K562 (cell line): ENCODE data around the gene CXCR5. TPM values are rescaled to one million over a fixed set of nuclear protein-coding genes. Genes with fewer than 3 reads are reported as not detected.

ENCODE experiments used
- ATAC-seq: fragments of 200-7000 bp; cut with Tn5 transposase; 3 replicates; pipeline ENCODE4 v1.9.1; 2020; ENCODE audit warnings: moderate library complexity
- BruUV-seq: library from RNA; stranded (reverse); fragments of 400-500 nt; replicated peaks from 2 replicates; lab custom pipeline; 2021; lab: Mats Ljungman, UMichigan
- CTCF ChIA-PET: fragments of 300-600 bp; formaldehyde crosslinking; extraction: SDS; loops from one replicate; lab custom pipeline; 2021; ENCODE audit warnings: low intra/inter-chr PET ratio; lab: Yijun Ruan, JAX
- POLR2A ChIA-PET: fragments of 300-600, 350-650 bp; sonication (Branson Sonifier 250); formaldehyde crosslinking; extraction: SDS; loops from one replicate; lab custom pipeline; 2021; ENCODE audit warnings: antibody characterized with exemption, inconsistent platforms; lab: Yijun Ruan, JAX
- DNase-seq, 4 experiments: peaks; one replicate each; pipeline versions ENCODE4 v3.0.0 to v3.0.0-alpha.2; 2011 to 2018; ENCODE audit warnings: low spot score in 3 of 4, mixed read lengths in 3 of 4; ENCODE audit errors: extremely low read depth in 1 of 4
- FAIRE-seq: peaks from 2 replicates; lab custom pipeline; 2011; peaks lifted over from hg19 to GRCh38; lab: Jason Lieb, UNC
- H2AFZ ChIP-seq: 2 replicates; pipeline ENCODE4 v1.6.0; 2011; ENCODE audit warnings: low read depth, low read length, control low read depth, inconsistent platforms
- H3K27ac ChIP-seq: fragments of 200-600 bp; 3 replicates; pipeline ENCODE4 v1.8.0; 2011; ENCODE audit warnings: low read depth, mild to moderate bottlenecking, control low read depth, inconsistent platforms, low read length, moderate library complexity, mixed read lengths; ENCODE audit errors: extremely low read depth
- H3K27me3 ChIP-seq, 2 experiments: fragments of 300-600 bp in 1 of 2; 2 replicates in 1 of 2; 3 replicates in 1 of 2; pipeline versions ENCODE4 v1.6.0 to v1.8.0; 2011; ENCODE audit warnings: inconsistent platforms in 2 of 2, low read length in 2 of 2, mild to moderate bottlenecking in 1 of 2, mixed read lengths in 1 of 2, moderate library complexity in 1 of 2; ENCODE audit not compliant: control insufficient read depth in 2 of 2, insufficient read depth in 2 of 2
- H3K36me3 ChIP-seq: fragments of 300-600 bp; 3 replicates; pipeline ENCODE4 v1.8.0; 2011; ENCODE audit warnings: mild to moderate bottlenecking, low read length, inconsistent platforms; ENCODE audit not compliant: control insufficient read depth, insufficient read depth
- H3K4me1 ChIP-seq, 2 experiments: fragments of 200-600 bp in 1 of 2; replicated peaks in 1 of 2; 2 replicates in 1 of 2; 3 replicates in 1 of 2; pipeline versions ENCODE4 v1.5.1 to v1.8.0; 2011; ENCODE audit warnings: inconsistent platforms in 2 of 2, low read length in 2 of 2, mild to moderate bottlenecking in 1 of 2, mixed read lengths in 1 of 2, moderate library complexity in 1 of 2; ENCODE audit not compliant: control insufficient read depth in 2 of 2, insufficient read depth in 2 of 2
- H3K4me2 ChIP-seq: 2 replicates; pipeline ENCODE4 v1.6.1; 2011; ENCODE audit warnings: low read length, control low read depth, inconsistent platforms, mixed read lengths; ENCODE audit not compliant: insufficient read depth
- H3K4me3 ChIP-seq: fragments of 200-600 bp; sonication (generic), shearing (Covaris generic); 2 replicates; pipeline ENCODE4 v1.5.1; 2016; ENCODE audit warnings: control low read depth, inconsistent platforms
- H3K79me2 ChIP-seq: fragments of 200-600 bp; 3 replicates; pipeline ENCODE4 v1.8.0; 2011; ENCODE audit warnings: low read length, inconsistent platforms; ENCODE audit not compliant: control insufficient read depth, insufficient read depth
- H3K9ac ChIP-seq, 2 experiments: 2 replicates each; pipeline versions ENCODE4 v1.6.0 to v1.6.1; 2011; ENCODE audit warnings: low read depth in 2 of 2, low read length in 2 of 2, control low read depth in 1 of 2, inconsistent platforms in 1 of 2, mild to moderate bottlenecking in 1 of 2, mixed read lengths in 1 of 2; ENCODE audit not compliant: insufficient read depth in 1 of 2
- H3K9me1 ChIP-seq: one replicate; pipeline ENCODE4 v1.6.0; 2011; ENCODE audit warnings: inconsistent platforms, mild to moderate bottlenecking, low read length, moderate library complexity; ENCODE audit not compliant: control insufficient read depth, insufficient read depth
- H3K9me3 ChIP-seq: replicated peaks from 2 replicates; pipeline ENCODE4 v1.5.1; 2011; ENCODE audit warnings: low read depth, low read length, inconsistent platforms; ENCODE audit not compliant: control insufficient read depth, insufficient read depth
- H4K20me1 ChIP-seq: replicated peaks from 2 replicates; pipeline ENCODE4 v1.6.1; 2011; ENCODE audit warnings: low read length, inconsistent platforms, mixed read lengths; ENCODE audit not compliant: control insufficient read depth, insufficient read depth
- ARID3B ChIP-seq: fragments of 250-450 bp; sonication (Bioruptor Pico); IDR thresholded peaks from 2 replicates; pipeline ENCODE4 v1.4.0; 2020; ENCODE audit warnings: borderline replicate concordance
- E2F3 ChIP-seq: fragments of 250-450 bp; sonication (Bioruptor Pico); IDR thresholded peaks from 2 replicates; pipeline ENCODE4 v1.4.0; 2020; ENCODE audit warnings: mild to moderate bottlenecking
- FOSL1 ChIP-seq: fragments of 200-800 bp; sonication (Bioruptor generic); conservative IDR thresholded peaks from 2 replicates; pipeline ENCODE4 v1.6.1; 2016; ENCODE audit warnings: missing genetic modification characterization, missing compliant biosample characterization
- HNRNPLL ChIP-seq: fragments of 200-400 bp; formaldehyde crosslinking; IDR thresholded peaks from 2 replicates; pipeline ENCODE4 v1.6.1; 2017; ENCODE audit warnings: low read length, low read depth, mild to moderate bottlenecking; ENCODE audit not compliant: poor library complexity, severe bottlenecking
- KAT2B ChIP-seq: IDR thresholded peaks from one replicate; pipeline ENCODE4 v1.6.1; 2012; ENCODE audit warnings: low read depth, mild to moderate bottlenecking, control low read depth, inconsistent platforms, low read length, moderate library complexity
- MLLT1 ChIP-seq, 2 experiments: fragments of 450-650 bp; IDR thresholded peaks; 2 replicates each; pipeline ENCODE4 v1.6.1; 2016
- NCOR1 ChIP-seq: fragments of 450-650 bp; IDR thresholded peaks from 2 replicates; pipeline ENCODE4 v1.6.1; 2016; ENCODE audit warnings: mild to moderate bottlenecking, moderate library complexity
- POLR2G ChIP-seq: fragments of 200-400 bp; formaldehyde crosslinking; IDR thresholded peaks from 2 replicates; pipeline ENCODE4 v1.6.1; 2017; ENCODE audit warnings: low read depth, mild to moderate bottlenecking, antibody characterized with exemption, low read length, moderate library complexity
- SP2 ChIP-seq: IDR thresholded peaks from 2 replicates; pipeline ENCODE4 v1.6.1; 2011; ENCODE audit warnings: mild to moderate bottlenecking, low read depth, low read length, moderate library complexity; ENCODE audit not compliant: poor library complexity, severe bottlenecking; ENCODE audit errors: extremely low read depth
- TFAM ChIP-seq: fragments of 250-450 bp; sonication (Bioruptor Pico); conservative IDR thresholded peaks from 2 replicates; pipeline ENCODE4 v1.5.0; 2021; ENCODE audit warnings: mild to moderate bottlenecking, moderate library complexity
- ZBTB1 ChIP-seq: sonication (generic); formaldehyde crosslinking; IDR thresholded peaks from 2 replicates; pipeline ENCODE4 v1.8.1; 2023; ENCODE audit warnings: missing genetic modification reagents, low read depth, mild to moderate bottlenecking, borderline replicate concordance
- ZNF512 ChIP-seq: IDR thresholded peaks from 2 replicates; pipeline ENCODE4 v1.6.1; 2016; ENCODE audit warnings: missing genetic modification characterization, missing compliant biosample characterization
- ZNF778 ChIP-seq: fragments of 450-650 bp; formaldehyde crosslinking; IDR thresholded peaks from 2 replicates; pipeline ENCODE4 v1.4.0; 2020; ENCODE audit warnings: mild to moderate bottlenecking, moderate library complexity
- WGBS: fragments of 100-300 bp; shearing (Covaris generic); methylation state at CpG from one replicate; pipeline ENCODE4 v1.1.6; 2016; ENCODE audit warnings: low coverage, mixed read lengths; ENCODE audit not compliant: insufficient coverage; ENCODE audit errors: missing lambda C conversion rate; 5-methylcytosine and 5-hydroxymethylcytosine counted together
- in situ Hi-C: fragments of 300-500 bp; cut with MboI; formaldehyde crosslinking; loops from 4 replicates; pipeline ENCODE4 v1.15.0; 2018; ENCODE audit warnings: inconsistent platforms, mixed read lengths
- intact Hi-C: fragments of 100-400 bp; cut with micrococcal nuclease; formaldehyde crosslinking; loops from 2 replicates; pipeline ENCODE4 v1.14.2; 2022
- polyA plus RNA-seq, 8 experiments: library from polyadenylated mRNA; depleted of rRNA in 4 of 8; stranded (reverse) in 5 of 8; unstranded in 3 of 8; fragments of >200 nt; fragmentation: Nextera tagmentation in 2 of 8; fragmentation: Illumina TruSeq in 1 of 8; extraction: Ambion mirVana in 2 of 8; extraction: Trizol in 1 of 8; gene quantifications; 2 replicates each; pipeline versions ENCODE4 v1.2.1 to v1.2.3, GENCODE V29; 2011 to 2014; ENCODE audit warnings: inconsistent platforms in 1 of 8, missing spikeins in 1 of 8
- total RNA-seq, 7 experiments: library from RNA; depleted of rRNA in 6 of 7; stranded (reverse); fragments of >200 nt in 6 of 7; fragmentation: Illumina TruSeq in 2 of 7; extraction: Trizol in 2 of 7; gene quantifications; 2 replicates each; pipeline versions ENCODE4 v1.2.1 to v1.2.3, GENCODE V29; 2011 to 2021; ENCODE audit warnings: low replicate concordance in 1 of 7

CXCR5 gene
- total and polyA plus RNA-seq, 9 of the 15 experiments (the other 6 are each of a cell fraction or from before 2014, with no cell fraction given): 0.03 to 0.06 TPM; not detected in 7

DNA sequence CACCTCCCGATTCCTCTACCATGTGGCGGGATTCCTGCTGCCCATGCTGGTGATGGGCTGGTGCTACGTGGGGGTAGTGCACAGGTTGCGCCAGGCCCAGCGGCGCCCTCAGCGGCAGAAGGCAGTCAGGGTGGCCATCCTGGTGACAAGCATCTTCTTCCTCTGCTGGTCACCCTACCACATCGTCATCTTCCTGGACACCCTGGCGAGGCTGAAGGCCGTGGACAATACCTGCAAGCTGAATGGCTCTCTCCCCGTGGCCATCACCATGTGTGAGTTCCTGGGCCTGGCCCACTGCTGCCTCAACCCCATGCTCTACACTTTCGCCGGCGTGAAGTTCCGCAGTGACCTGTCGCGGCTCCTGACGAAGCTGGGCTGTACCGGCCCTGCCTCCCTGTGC is 10.5 kb downstream of the CXCR5 start:
- Histone ChIP-seq H3K9me3 (no peaks in the 10 kb centered on the region), H3K4me1 (peaks cover 0 to 36% of the 10 kb centered on the region in 2 experiments; a peak in 4 of 5 replicates), H4K20me1 (no peaks in the 10 kb centered on the region), H3K27ac (no peak overlapping the region), H3K9ac (no peak overlapping the region), H3K27me3 (no peaks in the 10 kb centered on the region), H3K9me1 (no peaks in the 10 kb centered on the region), H3K36me3 (peaks cover 6% of the 10 kb centered on the region; the same call in 1 of the 3 replicates), H3K79me2 (no peaks in the 10 kb centered on the region), H3K4me2 (no peak overlapping the region), H2AFZ (no peak overlapping the region), H3K4me3 (no peak overlapping the region)
- BruUV-seq: no TSS peak
- 75% methylated on average over 19 of the region's 19 CpGs for WGBS
- intact Hi-C loops: no loop called here
- POLR2A ChIA-PET: interaction anchor here (0.6 to 3.3 kb wide), 9 partner anchors 8 to 299 kb away, joined by 3 to 15 read pairs (median 3); partner anchors contain the start of gene DDX6
- DNase-seq: no peak
- no peak for FAIRE-seq
- CTCF ChIA-PET: no interaction called here
- ATAC-seq: no peak
- in situ Hi-C loops: no loop called here
- TF ChIP-seq ZBTB1 (CRISPR knock-in tag) (no peak), ZNF778 (CRISPR knock-in tag) (no peak), TFAM (CRISPR knock-in tag) (no peak), E2F3 (CRISPR knock-in tag) (no peak), FOSL1 (tag) (no peak), SP2 (no peak), HNRNPLL (no peak), ARID3B (CRISPR knock-in tag) (no peak), POLR2G (no peak), ZNF512 (no peak), NCOR1 (no peak), KAT2B (no peak), MLLT1 (IDR thresholded peaks at IDR 0.05) (no peak)
